ENCODE measurements around the gene CSHL1. TPM values are rescaled to one million over a fixed set of nuclear protein-coding genes. Genes with fewer than 3 reads are reported as not detected.

CSHL1 gene
- total RNA-seq, 1 experiment from 2014 or later, result not detected

DNA sequence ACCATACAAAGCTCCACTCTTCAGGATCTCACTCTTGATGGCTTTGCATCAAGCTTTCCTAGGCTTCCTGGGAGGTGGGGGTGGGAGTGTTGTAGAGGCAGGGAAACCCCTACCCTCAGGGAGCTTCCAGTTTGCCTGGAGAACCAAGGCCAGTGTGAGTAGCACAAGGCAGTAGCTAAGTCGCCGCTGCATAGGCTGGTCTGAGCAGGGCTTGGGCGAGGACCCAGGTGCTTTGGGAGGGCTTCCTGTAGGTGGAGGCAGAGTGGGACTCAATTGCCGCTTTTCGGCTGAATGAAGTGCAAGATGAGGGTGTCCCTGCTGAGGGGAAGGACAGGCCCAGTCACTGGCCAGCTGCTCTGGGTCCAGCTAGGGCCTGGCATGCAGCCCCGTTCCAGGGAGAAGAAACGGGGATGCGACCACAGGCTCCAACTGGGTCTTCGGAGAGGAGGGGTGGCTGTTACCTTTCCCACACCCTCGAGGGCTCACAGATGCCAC is 17.2 kb upstream of the CSHL1 start:
- H4K20me1 ChIP-seq (ENCODE audit: insufficient read depth), result no peaks in the 10 kb centered on the region
- TF ChIP-seq, protein P1, sequence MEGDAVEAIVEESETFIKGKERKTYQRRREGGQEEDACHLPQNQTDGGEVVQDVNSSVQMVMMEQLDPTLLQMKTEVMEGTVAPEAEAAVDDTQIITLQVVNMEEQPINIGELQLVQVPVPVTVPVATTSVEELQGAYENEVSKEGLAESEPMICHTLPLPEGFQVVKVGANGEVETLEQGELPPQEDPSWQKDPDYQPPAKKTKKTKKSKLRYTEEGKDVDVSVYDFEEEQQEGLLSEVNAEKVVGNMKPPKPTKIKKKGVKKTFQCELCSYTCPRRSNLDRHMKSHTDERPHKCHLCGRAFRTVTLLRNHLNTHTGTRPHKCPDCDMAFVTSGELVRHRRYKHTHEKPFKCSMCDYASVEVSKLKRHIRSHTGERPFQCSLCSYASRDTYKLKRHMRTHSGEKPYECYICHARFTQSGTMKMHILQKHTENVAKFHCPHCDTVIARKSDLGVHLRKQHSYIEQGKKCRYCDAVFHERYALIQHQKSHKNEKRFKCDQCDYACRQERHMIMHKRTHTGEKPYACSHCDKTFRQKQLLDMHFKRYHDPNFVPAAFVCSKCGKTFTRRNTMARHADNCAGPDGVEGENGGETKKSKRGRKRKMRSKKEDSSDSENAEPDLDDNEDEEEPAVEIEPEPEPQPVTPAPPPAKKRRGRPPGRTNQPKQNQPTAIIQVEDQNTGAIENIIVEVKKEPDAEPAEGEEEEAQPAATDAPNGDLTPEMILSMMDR (conservative IDR thresholded peaks at IDR 0.05), result no peak
- no peak for TF ChIP-seq EZH2 (IDR thresholded peaks at IDR 0.05; ENCODE audit: low read depth)
- H3K4me1 ChIP-seq (replicated peaks; ENCODE audit: insufficient read depth), result no peaks in the 10 kb centered on the region
- H3K36me3 ChIP-seq (ENCODE audit: low read depth), result no peaks in the 10 kb centered on the region
- POLR2A ChIA-PET (ENCODE audit: unreplicated experiment), result no interaction called here
- no peaks in the 10 kb centered on the region for H3K27me3 ChIP-seq (ENCODE audit: insufficient read depth, low read depth)
- no peak for DNase-seq
- CTCF ChIA-PET, result interaction anchor here (0.6 kb wide), 1 partner anchor 10 kb away, joined by 10 read pairs; the partner anchor contains the start of gene GH1
- no peaks in the 10 kb centered on the region for H3K9me2 ChIP-seq (ENCODE audit: insufficient read depth)
- BruUV-seq (replicated peaks), result no TSS peak
- H3F3A ChIP-seq (ENCODE audit: insufficient read depth, low read depth), result no peaks in the 10 kb centered on the region
- no peak overlapping the region for H3K27ac ChIP-seq
- no peak overlapping the region for H3K4me3 ChIP-seq
- H3K4me2 ChIP-seq, result no peak overlapping the region
- intact Hi-C loops (cut with micrococcal nuclease; ENCODE audit: unreplicated experiment), result no loop called here
- H3K79me2 ChIP-seq (ENCODE audit: low read depth), result no peaks in the 10 kb centered on the region
- no peak overlapping the region for H2AFZ ChIP-seq
- H3K9me3 ChIP-seq (ENCODE audit: insufficient read depth, low read depth), result no peaks in the 10 kb centered on the region

DNA sequence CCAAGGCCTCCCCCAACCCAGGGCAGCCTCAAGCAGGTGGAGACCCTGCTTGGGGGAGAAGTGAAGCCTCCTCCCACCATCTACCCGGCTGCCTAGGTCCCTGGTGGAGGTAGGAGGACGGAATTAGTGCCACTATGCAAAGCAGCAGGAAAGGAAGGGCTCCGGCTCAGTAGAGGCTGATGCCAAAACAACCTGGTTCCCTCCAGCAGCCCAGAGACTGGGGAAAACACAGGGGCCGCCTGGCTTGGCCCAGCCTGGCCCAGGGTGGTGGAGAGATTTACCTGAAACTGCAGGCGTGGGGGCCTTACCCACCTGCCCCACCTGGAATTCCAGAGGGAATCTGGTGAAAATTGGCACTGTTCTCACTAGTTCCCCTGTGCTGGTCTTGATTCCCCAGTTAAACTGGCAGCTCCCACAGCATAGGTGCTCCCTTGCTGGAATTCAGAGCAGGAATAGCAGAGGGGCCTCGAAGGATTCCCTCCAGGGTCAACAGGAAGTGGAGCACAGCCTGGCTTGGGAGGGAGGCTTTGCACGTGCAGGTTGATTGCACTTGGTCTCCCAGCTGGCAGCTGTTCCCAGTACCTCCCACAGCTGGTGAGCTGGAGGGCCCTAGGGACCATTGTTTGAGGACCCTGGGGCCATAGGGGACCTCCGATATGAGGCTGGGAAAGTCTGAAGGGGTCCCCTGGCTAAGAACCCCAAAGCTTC is 16.6 kb upstream of the CSHL1 start:
- TF ChIP-seq, protein P1 (conservative IDR thresholded peaks at IDR 0.05), result no peak
- no peak for TF ChIP-seq EZH2 (IDR thresholded peaks at IDR 0.05; ENCODE audit: low read depth)
- H3K36me3 ChIP-seq (ENCODE audit: low read depth), result no peaks in the 10 kb centered on the region
- no peaks in the 10 kb centered on the region for H3K9me3 ChIP-seq (ENCODE audit: insufficient read depth, low read depth)
- no peaks in the 10 kb centered on the region for H4K20me1 ChIP-seq (ENCODE audit: insufficient read depth)
- no peaks in the 10 kb centered on the region for H3K79me2 ChIP-seq (ENCODE audit: low read depth)
- H3K27me3 ChIP-seq (ENCODE audit: insufficient read depth, low read depth), result no peaks in the 10 kb centered on the region
- CTCF ChIA-PET, result interaction anchor here (0.6 kb wide), 1 partner anchor 9 kb away, joined by 10 read pairs; the partner anchor contains the start of gene GH1
- POLR2A ChIA-PET (ENCODE audit: unreplicated experiment), result no interaction called here
- H3K4me2 ChIP-seq, result no peak overlapping the region
- no peak overlapping the region for H3K27ac ChIP-seq
- no peak for DNase-seq
- no peak overlapping the region for H2AFZ ChIP-seq
- H3K9me2 ChIP-seq (ENCODE audit: insufficient read depth), result no peaks in the 10 kb centered on the region
- intact Hi-C loops (cut with micrococcal nuclease; ENCODE audit: unreplicated experiment), result no loop called here
- H3K4me1 ChIP-seq (replicated peaks; ENCODE audit: insufficient read depth), result no peaks in the 10 kb centered on the region
- no peak overlapping the region for H3K4me3 ChIP-seq
- no peaks in the 10 kb centered on the region for H3F3A ChIP-seq (ENCODE audit: insufficient read depth, low read depth)
- no TSS peak for BruUV-seq (replicated peaks)

DNA sequence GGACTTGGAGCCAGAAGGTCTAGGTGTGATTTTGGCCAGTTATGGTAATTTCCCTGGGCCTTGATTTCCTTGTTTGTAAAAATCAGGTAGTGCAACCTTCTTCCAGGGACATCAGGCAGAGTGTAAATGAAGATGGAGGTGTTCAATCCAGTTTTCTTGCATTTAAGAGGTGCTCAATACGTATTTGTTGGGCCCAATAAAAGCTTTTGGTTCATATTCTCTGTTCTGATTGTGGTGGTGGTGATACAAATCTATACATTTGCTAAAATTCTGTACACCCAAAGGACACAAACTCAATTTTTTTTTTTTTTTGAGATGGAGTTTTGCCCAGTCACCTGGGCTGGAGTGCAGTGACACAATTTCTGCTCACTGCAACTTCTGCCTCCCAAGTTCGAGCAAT is 15.1 kb upstream of the CSHL1 start:
- intact Hi-C loops (cut with micrococcal nuclease; ENCODE audit: unreplicated experiment), result no loop called here
- Histone ChIP-seq H3K9me3 (ENCODE audit: insufficient read depth, low read depth) (no peaks in the 10 kb centered on the region), H3K4me2 (no peak overlapping the region), H3K4me1 (replicated peaks; ENCODE audit: insufficient read depth) (no peaks in the 10 kb centered on the region), H2AFZ (no peak overlapping the region), H3K79me2 (ENCODE audit: low read depth) (no peaks in the 10 kb centered on the region), H3K27me3 (ENCODE audit: insufficient read depth, low read depth) (no peaks in the 10 kb centered on the region), H3K4me3 (no peak overlapping the region), H4K20me1 (ENCODE audit: insufficient read depth) (no peaks in the 10 kb centered on the region), H3K27ac (no peak overlapping the region), H3K36me3 (ENCODE audit: low read depth) (no peaks in the 10 kb centered on the region), H3K9me2 (ENCODE audit: insufficient read depth) (no peaks in the 10 kb centered on the region), H3F3A (ENCODE audit: insufficient read depth, low read depth) (no peaks in the 10 kb centered on the region)
- TF ChIP-seq EZH2 (IDR thresholded peaks at IDR 0.05; ENCODE audit: low read depth), result no peak
- TF ChIP-seq, protein P1 (conservative IDR thresholded peaks at IDR 0.05), result no peak
- CTCF ChIA-PET, result no interaction called here
- no TSS peak for BruUV-seq (replicated peaks)
- POLR2A ChIA-PET (ENCODE audit: unreplicated experiment), result no interaction called here
- DNase-seq, result no peak
